HepG2 (cell line): ENCODE data around the gene MICALL2.

Source experiments
- CEBPB ChIP-seq: IDR thresholded peaks from 2 replicates; pipeline ENCODE4 v1.6.1; 2011; ENCODE audit warnings: low read depth, low read length, improper control_type of control experiment, borderline replicate concordance
- CREM ChIP-seq, 2 experiments: sonication (generic) in 1 of 2; formaldehyde crosslinking in 1 of 2; IDR thresholded peaks; 2 replicates each; pipeline versions ENCODE4 v1.4.0 to v1.6.1; 2016 to 2020; ENCODE audit warnings: antibody characterized with exemption in 1 of 2, mild to moderate bottlenecking in 1 of 2, missing genetic modification reagents in 1 of 2
- CTCF ChIP-seq: sonication (generic); formaldehyde crosslinking; IDR thresholded peaks from 2 replicates; pipeline ENCODE4 v1.5.0; 2020; ENCODE audit warnings: mild to moderate bottlenecking, missing genetic modification reagents, moderate library complexity
- FLYWCH1 ChIP-seq: sonication (generic); formaldehyde crosslinking; IDR thresholded peaks from 2 replicates; pipeline ENCODE4 v1.8.1; 2023; ENCODE audit warnings: mild to moderate bottlenecking, missing genetic modification reagents
- JUN ChIP-seq: sonication (generic); formaldehyde crosslinking; IDR thresholded peaks from 2 replicates; pipeline ENCODE4 v1.4.0; 2020; ENCODE audit warnings: mild to moderate bottlenecking, missing genetic modification reagents
- MNT ChIP-seq: fragments of 450-650 bp; IDR thresholded peaks from 2 replicates; pipeline ENCODE4 v1.6.1; 2016
- MZF1 ChIP-seq: sonication (generic); formaldehyde crosslinking; IDR thresholded peaks from 2 replicates; pipeline ENCODE4 v1.8.1; 2023; ENCODE audit warnings: mild to moderate bottlenecking, missing genetic modification reagents, borderline replicate concordance
- ZNF563 ChIP-seq: sonication (generic); formaldehyde crosslinking; IDR thresholded peaks from 2 replicates; pipeline ENCODE4 v1.8.0; 2022; ENCODE audit warnings: mild to moderate bottlenecking, moderate library complexity, missing genetic modification reagents

- TF ChIP-seq FLYWCH1 (CRISPR knock-in tag) = no peak
- no peak for TF ChIP-seq CEBPB
- TF ChIP-seq CTCF (CRISPR knock-in tag) = peak; percentile 92
- no peak for TF ChIP-seq ZNF563 (CRISPR knock-in tag)
- TF ChIP-seq MZF1 = no peak
- TF ChIP-seq MNT = no peak; the same call in 1 of the 2 replicates
- TF ChIP-seq JUN (CRISPR knock-in tag) = no peak
- no peak for TF ChIP-seq CREM (IDR thresholded peaks at IDR 0.05)
- TF ChIP-seq CREM (CRISPR knock-in tag; IDR thresholded peaks at IDR 0.05) = no peak
These were observed 46.7 kb downstream of the MICALL2 start for GRCh38 chr7:1412322-1413261.
